Frontal cortex (tissue), 4 donors: Measurements from ENCODE around the gene E2F4. TPM values are rescaled to one million over a fixed set of nuclear protein-coding genes. Genes with fewer than 3 reads are reported as not detected.
A peak's percentile ranks its signal among the peaks of the same experiment; 100 is the strongest.

Experiments
- DNase-seq, 2 donors: peaks; one replicate each; pipeline ENCODE4 v3.0.0; 2012; ENCODE audit warnings: low spot score in 2 of 2
- FAIRE-seq: peaks from 2 replicates; lab custom pipeline; 2012; peaks lifted over from hg19 to GRCh38; lab: Jason Lieb, UNC
- total RNA-seq: library from RNA; depleted of rRNA; stranded (reverse); fragments of >200 nt; gene quantifications from one replicate; pipeline ENCODE4 v1.2.3, GENCODE V29; 2014
- donor health status: control.
- donor health status: control.
- donor health status: control.

E2F4 gene
- total RNA-seq, 1 donor from 2014 or later, result 19.6 TPM

- FAIRE-seq (no peak), DNase-seq (no peak)
Measured at GRCh38 chr16:67204076-67204475, 12.1 kb downstream of the E2F4 start.

- DNase-seq, result no peak
- FAIRE-seq, result no peak
Measured at GRCh38 chr16:67206129-67206837, 14.3 kb downstream of the E2F4 start.

GRCh38 chr16:67206838-67207248, 14.9 kb downstream of the E2F4 start:
- FAIRE-seq (no peak), DNase-seq (no peak)

GRCh38 chr16:67207249-67208091, 15.5 kb downstream of the E2F4 start:
- DNase-seq (no peak), FAIRE-seq (no peak)

- FAIRE-seq, result no peak
- no peak for DNase-seq
Measured at GRCh38 chr16:67208154-67208896, 16.4 kb downstream of the E2F4 start.

- no peak for DNase-seq
- no peak for FAIRE-seq
Measured at GRCh38 chr16:67209565-67209964, 17.6 kb downstream of the E2F4 start.

GRCh38 chr16:67210069-67210937, 18.3 kb downstream of the E2F4 start:
- no peak for FAIRE-seq
- DNase-seq, result no peak

- DNase-seq (no peak), FAIRE-seq (no peak)
Measured at GRCh38 chr16:67211674-67212073, 19.7 kb downstream of the E2F4 start.

- DNase-seq, result no peak
- FAIRE-seq, result no peak
Measured at GRCh38 chr16:67212766-67213165, 20.8 kb downstream of the E2F4 start.

GRCh38 chr16:67213197-67214019, 21.5 kb downstream of the E2F4 start:
- DNase-seq (no peak), FAIRE-seq (no peak)

GRCh38 chr16:67215706-67216105, 23.8 kb downstream of the E2F4 start:
- DNase-seq (no peak), FAIRE-seq (no peak)

GRCh38 chr16:67216612-67217490, 24.9 kb downstream of the E2F4 start:
- FAIRE-seq (no peak), DNase-seq (no peak)

GRCh38 chr16:67223992-67224391, 32.0 kb downstream of the E2F4 start:
- FAIRE-seq (no peak), DNase-seq (no peak)

GRCh38 chr16:67226295-67226803, 34.4 kb downstream of the E2F4 start:
- FAIRE-seq (no peak), DNase-seq (no peak)

GRCh38 chr16:67226804-67227566, 35.0 kb downstream of the E2F4 start, which contains the start of gene TMEM208:
TMEM208 (plus strand) TSS chr16:67227130; CDS start chr16:67227219, 89 bp downstream.
- FAIRE-seq (no peak), DNase-seq (peak; percentile 95 to 98)

- DNase-seq (no peak), FAIRE-seq (no peak)
Measured at GRCh38 chr16:67227567-67227921, 35.6 kb downstream of the E2F4 start.
